Naive thymus-derived CD8-positive, alpha-beta T cell (primary cell): ENCODE results near the gene DGCR8. TPM values are rescaled to one million over a fixed set of nuclear protein-coding genes. Genes with fewer than 3 reads are reported as not detected.

Experiments used
- ATAC-seq, 2 donors: fragments of 150-1000 bp; cut with Tn5 transposase in 1 of 2; sonication (Bioruptor Pico), chemical (Tn5 transposase) in 1 of 2; 1 replicate in 1 of 2; 2 replicates in 1 of 2; pipeline ENCODE4 v1.10.0; 2021; ENCODE audit warnings: mild to moderate bottlenecking in 2 of 2, moderate library complexity in 2 of 2
- POLR2A ChIA-PET: fragments of 350-600 bp; sonication (Branson Sonifier 250); formaldehyde crosslinking; loops from one replicate; lab custom pipeline; 2021; ENCODE audit warnings: antibody characterized with exemption; lab: Charles Lee
- DNase-seq, 10 donors: peaks; one replicate each; pipeline versions ENCODE4 v3.0.0 to v3.0.0-alpha.2; 2020 to 2022
- H3K27ac Mint-ChIP-seq, 10 donors: one replicate each; pipeline ENCODE4 v1.8.0; 2020 to 2022; ENCODE audit warnings: mild to moderate bottlenecking in 10 of 10, mixed read lengths in 10 of 10, moderate library complexity in 4 of 10, inconsistent platforms in 1 of 10
- H3K27me3 Mint-ChIP-seq, 5 donors: one replicate each; pipeline ENCODE4 v1.8.0; 2021 to 2022; ENCODE audit warnings: mixed read lengths in 5 of 5
- H3K36me3 Mint-ChIP-seq, 3 donors: one replicate each; pipeline ENCODE4 v1.8.0; 2020 to 2022; ENCODE audit warnings: mixed read lengths in 3 of 3, mild to moderate bottlenecking in 2 of 3, inconsistent platforms in 1 of 3
- H3K4me1 Mint-ChIP-seq, 4 donors: one replicate each; pipeline ENCODE4 v1.8.0; 2021 to 2022; ENCODE audit warnings: mixed read lengths in 4 of 4
- H3K4me3 Mint-ChIP-seq, 10 donors: one replicate each; pipeline ENCODE4 v1.8.0; 2020 to 2022; ENCODE audit warnings: mild to moderate bottlenecking in 10 of 10, mixed read lengths in 10 of 10, moderate library complexity in 6 of 10, inconsistent platforms in 1 of 10
- H3K9me3 Mint-ChIP-seq, 9 donors: one replicate each; pipeline ENCODE4 v1.8.0; 2020 to 2022; ENCODE audit warnings: mixed read lengths in 9 of 9, mild to moderate bottlenecking in 3 of 9, inconsistent platforms in 1 of 9, moderate library complexity in 1 of 9
- polyA plus RNA-seq, 3 donors: library from polyadenylated mRNA; unstranded; fragments of 300-500 nt; fragmentation: Illumina TruSeq; gene quantifications; one replicate each; pipeline ENCODE4 v1.2.3, GENCODE V29; 2021
- total RNA-seq, 8 experiments: library from RNA in 2 of 8; stranded (reverse) in 2 of 8; gene quantifications; one replicate each; pipeline ENCODE4 v1.2.3 and lab custom pipeline; 2021 to 2026

The DGCR8 gene
- total and polyA plus RNA-seq, 5 experiments from 2014 or later, result 4.0 to 53.3 (median 6.0) TPM

GRCh38 chr22:20039683-20040325 lies 40.2 kb upstream of the DGCR8 start:
- POLR2A ChIA-PET, result no interaction called here
- Mint-ChIP-seq H3K4me3 (no peak overlapping the region), H3K4me1 (peaks cover 4 to 9% (median 8%) of the 10 kb centered on the region in 4 donors), H3K27ac (peak overlapping the region in 2 of 10 donors; percentile 18 to 30), H3K9me3 (no peaks in the 10 kb centered on the region), H3K27me3 (no peaks in the 10 kb centered on the region), H3K36me3 (peaks cover 0 to 55% (median 5%) of the 10 kb centered on the region in 3 donors)
- ATAC-seq (no peak), DNase-seq (no peak)

DNA sequence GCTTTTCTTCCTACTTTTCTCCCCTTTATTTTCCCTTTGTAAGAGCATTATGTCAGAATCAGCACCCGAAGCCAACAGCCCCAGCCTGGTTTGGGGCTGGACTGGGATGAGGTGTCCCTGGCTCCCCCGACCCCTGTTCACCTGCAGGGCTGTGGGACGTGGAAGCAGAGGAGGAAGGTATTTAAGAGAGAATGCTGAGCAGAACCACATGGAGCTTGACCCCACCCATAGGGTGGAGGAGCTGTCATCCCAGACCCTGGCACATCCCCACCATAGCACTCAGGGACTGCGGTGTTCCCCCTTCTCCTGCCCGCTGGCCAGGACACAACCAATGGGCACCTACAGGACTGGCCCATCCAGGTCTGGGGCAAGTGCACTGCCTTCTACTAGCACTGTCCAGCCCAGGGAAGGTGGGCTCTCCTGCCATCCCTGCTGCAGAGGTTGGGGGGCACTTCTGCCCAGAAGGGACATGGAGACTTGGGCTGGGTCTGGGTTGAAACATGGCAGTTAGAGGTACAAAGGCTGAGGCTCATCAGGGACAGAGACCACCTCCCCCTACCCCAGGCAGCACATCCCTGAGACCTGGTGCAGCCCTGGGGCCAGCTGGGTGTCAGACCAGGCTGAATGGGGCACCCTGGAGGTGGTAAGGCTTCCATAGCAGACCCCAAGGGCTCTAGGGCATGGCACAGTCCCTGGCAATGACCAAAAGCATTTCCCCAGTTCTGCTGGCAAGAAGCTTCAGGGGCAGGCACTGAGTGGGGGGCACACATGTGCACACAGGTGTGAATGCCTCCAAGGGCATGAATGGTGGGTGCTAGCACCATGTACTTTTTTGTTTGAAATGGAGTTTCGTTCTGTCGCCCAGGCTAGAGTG lies 39.5 kb upstream of the DGCR8 start:
- ATAC-seq (no peak), DNase-seq (no peak)
- H3K36me3 Mint-ChIP-seq, result peaks cover 0 to 57% (median 5%) of the 10 kb centered on the region in 3 donors
- H3K9me3 Mint-ChIP-seq, result no peaks in the 10 kb centered on the region
- no peak overlapping the region for H3K4me3 Mint-ChIP-seq
- H3K27me3 Mint-ChIP-seq, result no peaks in the 10 kb centered on the region
- POLR2A ChIA-PET, result no interaction called here
- H3K27ac Mint-ChIP-seq, result peak overlapping the region in 2 of 10 donors; percentile 26 to 30
- peaks cover 0 to 5% (median 2%) of the 10 kb centered on the region in 4 donors for H3K4me1 Mint-ChIP-seq

DNA sequence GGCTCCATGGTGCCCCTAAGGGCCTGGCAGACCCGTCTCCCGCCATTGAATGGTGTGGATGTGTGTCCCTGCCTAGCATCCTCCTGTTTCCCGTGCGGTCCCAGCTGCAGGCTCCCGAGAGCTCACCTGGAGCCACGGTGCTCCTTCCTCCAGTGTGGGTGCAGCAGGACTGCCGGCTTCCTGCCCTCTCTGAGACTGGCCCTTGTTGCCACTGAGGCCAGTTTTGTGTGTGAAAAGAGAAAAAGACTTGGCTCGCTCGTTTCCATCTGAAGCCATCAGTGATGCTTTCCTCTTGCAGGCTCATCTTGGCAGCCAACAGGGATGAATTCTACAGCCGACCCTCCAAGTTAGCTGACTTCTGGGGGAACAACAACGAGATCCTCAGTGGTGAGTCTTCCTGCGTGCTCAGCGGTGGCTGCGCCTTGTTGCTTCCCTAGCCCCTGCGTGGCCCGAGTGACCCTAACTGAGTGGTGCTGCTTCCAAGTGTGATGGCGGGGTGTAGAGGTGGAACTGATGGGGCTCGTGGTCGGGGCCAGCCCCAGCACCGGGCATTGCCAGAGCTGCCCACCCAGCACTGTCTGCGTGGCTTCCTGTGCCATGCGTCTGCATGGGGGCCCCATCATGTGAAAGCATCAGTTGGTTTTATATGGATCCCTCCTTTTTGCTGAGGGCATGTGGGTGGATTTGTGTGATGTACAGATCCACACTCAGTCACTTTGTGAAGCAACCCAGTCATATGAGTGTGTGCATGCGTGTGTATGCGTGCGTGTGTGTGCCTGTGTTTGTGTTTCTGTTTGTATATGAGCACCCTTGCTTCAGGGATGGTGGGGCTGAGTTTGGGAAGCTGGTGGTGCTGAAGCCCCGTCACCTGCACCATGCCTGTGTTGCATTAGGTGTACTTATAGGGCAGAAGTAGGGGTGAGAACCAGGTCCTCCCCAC lies 36.7 kb upstream of the DGCR8 start:
- DNase-seq (no peak), ATAC-seq (no peak)
- Mint-ChIP-seq H3K36me3 (peaks cover 4 to 61% (median 17%) of the 10 kb centered on the region in 3 donors), H3K27ac (peak overlapping the region in 1 of 10 donors; percentile 19), H3K9me3 (no peaks in the 10 kb centered on the region), H3K27me3 (no peaks in the 10 kb centered on the region), H3K4me3 (no peak overlapping the region), H3K4me1 (peaks cover 3 to 14% (median 9%) of the 10 kb centered on the region in 4 donors)
- POLR2A ChIA-PET, result no interaction called here

DNA sequence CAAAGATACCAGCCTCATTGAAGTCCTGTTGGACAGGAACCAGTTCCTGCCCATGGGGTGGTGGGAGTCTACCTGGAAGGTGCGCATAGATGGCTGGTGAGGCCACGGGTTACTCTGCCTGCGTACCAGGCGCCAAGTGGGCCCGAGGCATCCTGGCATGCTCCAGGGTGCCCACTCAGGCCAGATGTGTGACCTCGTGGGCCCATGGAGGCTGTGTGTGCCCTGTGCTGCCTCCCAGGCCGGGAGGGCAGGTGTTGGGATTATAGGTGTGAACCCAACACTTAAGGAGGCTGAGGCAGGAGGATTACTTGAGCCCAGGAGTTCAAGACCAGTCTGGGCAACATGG lies 36.1 kb upstream of the DGCR8 start:
- ATAC-seq, result no peak
- POLR2A ChIA-PET, result no interaction called here
- H3K4me3 Mint-ChIP-seq, result no peak overlapping the region
- H3K9me3 Mint-ChIP-seq, result no peaks in the 10 kb centered on the region
- peaks cover 3 to 15% (median 10%) of the 10 kb centered on the region in 4 donors for H3K4me1 Mint-ChIP-seq
- no peak for DNase-seq
- H3K27ac Mint-ChIP-seq, result peak overlapping the region in 1 of 10 donors; percentile 19
- peaks cover 6 to 68% (median 23%) of the 10 kb centered on the region in 3 donors for H3K36me3 Mint-ChIP-seq
- H3K27me3 Mint-ChIP-seq, result no peaks in the 10 kb centered on the region

DNA sequence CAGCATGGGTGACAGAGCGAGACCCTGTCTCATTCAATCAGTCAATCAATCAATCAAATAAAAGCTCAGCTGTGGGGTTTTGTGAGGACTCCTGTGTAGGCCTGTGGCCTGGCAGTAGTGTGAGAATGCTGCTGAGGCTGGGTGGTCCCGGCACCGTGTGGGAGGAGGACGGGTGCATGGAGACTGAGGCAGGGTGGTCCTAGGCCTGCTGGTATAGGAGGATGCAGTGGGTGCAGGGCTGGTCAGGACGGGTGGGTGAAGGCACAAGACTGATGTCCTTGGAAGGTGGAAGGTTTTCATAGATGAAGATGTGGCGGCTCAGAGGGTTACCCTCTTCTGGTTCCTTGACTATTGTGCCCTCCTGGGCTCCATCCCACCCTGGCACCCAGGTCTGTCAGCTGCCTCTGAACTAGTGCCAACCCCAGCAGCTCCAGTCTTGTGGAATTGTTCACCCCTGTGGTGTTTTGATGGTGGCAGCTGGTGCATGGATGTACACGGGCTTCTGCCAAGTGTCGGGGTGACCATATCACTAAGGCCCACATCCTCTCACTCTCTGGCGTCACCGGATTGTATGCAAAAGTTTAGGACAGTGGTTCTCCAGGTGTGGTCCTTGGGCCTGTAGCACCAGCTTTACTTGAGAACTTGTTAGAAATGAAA lies 35.4 kb upstream of the DGCR8 start:
- Mint-ChIP-seq H3K27ac (no peak overlapping the region), H3K4me1 (peaks cover 3 to 17% (median 12%) of the 10 kb centered on the region in 4 donors), H3K9me3 (no peaks in the 10 kb centered on the region), H3K4me3 (peak overlapping the region in 1 of 10 donors; percentile 20), H3K36me3 (peaks cover 6 to 69% (median 25%) of the 10 kb centered on the region in 3 donors), H3K27me3 (no peaks in the 10 kb centered on the region)
- POLR2A ChIA-PET, result no interaction called here
- ATAC-seq, result no peak
- DNase-seq, result no peak

DNA sequence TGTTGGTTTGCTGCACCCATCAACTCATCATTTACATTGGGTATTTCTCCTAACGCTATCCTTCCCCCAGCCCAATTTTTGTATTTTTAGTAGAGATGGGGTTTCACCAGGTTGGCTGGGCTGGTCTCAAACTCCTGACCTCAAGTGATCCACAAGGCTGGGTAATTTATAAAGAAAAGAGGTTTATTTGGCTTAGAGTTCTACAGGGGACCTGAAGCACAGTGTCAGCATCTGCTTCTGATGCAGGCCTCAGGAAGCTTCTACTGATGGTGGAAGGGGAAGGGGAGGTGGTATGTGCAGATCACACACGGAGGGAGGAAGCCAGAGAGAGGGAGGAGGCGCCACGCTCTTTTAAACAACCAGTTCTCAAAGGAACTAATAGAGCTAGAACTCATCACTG lies 33.3 kb upstream of the DGCR8 start:
- ATAC-seq, result no peak
- H3K9me3 Mint-ChIP-seq, result no peaks in the 10 kb centered on the region
- H3K27me3 Mint-ChIP-seq, result no peaks in the 10 kb centered on the region
- H3K36me3 Mint-ChIP-seq, result peaks cover 6 to 61% (median 27%) of the 10 kb centered on the region in 3 donors
- H3K4me1 Mint-ChIP-seq, result peaks cover 3 to 17% (median 13%) of the 10 kb centered on the region in 4 donors
- peak overlapping the region in 2 of 10 donors; percentile 7 to 68 for H3K27ac Mint-ChIP-seq
- POLR2A ChIA-PET, result interaction anchor here (0.8 kb wide), 1 partner anchor 21 kb away, joined by 6 read pairs; no protein-coding TSS in a partner anchor
- no peak overlapping the region for H3K4me3 Mint-ChIP-seq
- DNase-seq, result no peak

GRCh38 chr22:20051927-20052308 lies 28.1 kb upstream of the DGCR8 start:
- H3K36me3 Mint-ChIP-seq, result peaks cover 6 to 66% (median 24%) of the 10 kb centered on the region in 3 donors
- DNase-seq (no peak), ATAC-seq (no peak)
- no peak overlapping the region for H3K4me3 Mint-ChIP-seq
- no peaks in the 10 kb centered on the region for H3K9me3 Mint-ChIP-seq
- H3K4me1 Mint-ChIP-seq, result peaks cover under 1 to 7% (median 4%) of the 10 kb centered on the region in 4 donors
- H3K27ac Mint-ChIP-seq, result peak overlapping the region in 1 of 10 donors; percentile 52
- POLR2A ChIA-PET, result no interaction called here
- H3K27me3 Mint-ChIP-seq, result no peaks in the 10 kb centered on the region

DNA sequence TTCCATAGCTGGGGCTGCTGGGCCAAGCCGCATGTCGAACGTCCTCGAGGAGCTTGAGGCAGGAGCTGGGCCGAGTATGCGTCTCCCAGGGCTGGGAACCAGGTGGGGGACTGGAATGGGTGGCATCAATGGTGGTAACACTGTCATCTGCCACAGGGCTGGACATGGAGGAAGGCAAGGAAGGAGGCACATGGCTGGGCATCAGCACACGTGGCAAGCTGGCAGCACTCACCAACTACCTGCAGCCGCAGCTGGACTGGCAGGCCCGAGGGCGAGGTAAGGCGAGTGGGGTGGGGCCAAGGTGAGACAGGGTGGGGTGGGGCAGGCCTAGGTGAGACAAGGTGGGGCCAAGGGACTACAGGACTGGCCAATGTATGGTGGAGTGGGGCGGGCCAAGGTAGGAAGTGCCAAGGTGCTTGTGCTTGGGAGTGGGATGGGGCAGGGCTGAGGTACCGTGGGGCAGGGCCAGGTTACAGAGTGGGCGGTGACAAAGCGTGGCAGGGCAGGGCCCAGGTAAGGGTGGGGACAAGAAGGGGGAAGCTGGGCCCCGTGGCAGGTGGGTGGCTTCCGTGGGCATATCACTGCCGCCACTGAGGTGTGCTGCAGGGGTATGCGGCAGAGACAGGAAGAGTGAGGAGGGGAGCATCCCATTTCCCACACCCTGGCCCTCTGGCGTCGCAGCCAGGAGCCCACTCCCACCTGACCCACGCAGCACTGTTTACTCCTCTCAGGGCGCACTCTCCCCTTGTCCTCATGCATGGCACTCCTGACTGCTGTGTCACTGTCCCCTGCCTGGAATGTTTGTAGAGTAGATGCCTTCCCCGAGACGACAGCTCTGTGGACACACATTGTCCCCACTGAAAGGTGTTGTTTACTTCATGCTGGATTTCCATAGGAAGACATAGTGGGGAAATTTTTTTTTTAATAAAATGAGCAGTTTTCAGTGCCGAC lies 27.5 kb upstream of the DGCR8 start:
- H3K27ac Mint-ChIP-seq, result peak overlapping the region in 1 of 10 donors; percentile 52
- no peak for DNase-seq
- H3K4me3 Mint-ChIP-seq, result no peak overlapping the region
- H3K36me3 Mint-ChIP-seq, result peaks cover 6 to 65% (median 22%) of the 10 kb centered on the region in 3 donors
- no peak for ATAC-seq
- peaks cover 0 to 6% (median 3%) of the 10 kb centered on the region in 4 donors for H3K4me1 Mint-ChIP-seq
- POLR2A ChIA-PET, result no interaction called here
- no peaks in the 10 kb centered on the region for H3K9me3 Mint-ChIP-seq
- H3K27me3 Mint-ChIP-seq, result no peaks in the 10 kb centered on the region

GRCh38 chr22:20053407-20054033 lies 26.5 kb upstream of the DGCR8 start:
- POLR2A ChIA-PET, result interaction anchor here (0.6 kb wide), 1 partner anchor 14 kb away, joined by 5 read pairs; no protein-coding TSS in a partner anchor
- Mint-ChIP-seq H3K36me3 (peaks cover 0 to 65% (median 14%) of the 10 kb centered on the region in 3 donors), H3K9me3 (no peaks in the 10 kb centered on the region)

DNA sequence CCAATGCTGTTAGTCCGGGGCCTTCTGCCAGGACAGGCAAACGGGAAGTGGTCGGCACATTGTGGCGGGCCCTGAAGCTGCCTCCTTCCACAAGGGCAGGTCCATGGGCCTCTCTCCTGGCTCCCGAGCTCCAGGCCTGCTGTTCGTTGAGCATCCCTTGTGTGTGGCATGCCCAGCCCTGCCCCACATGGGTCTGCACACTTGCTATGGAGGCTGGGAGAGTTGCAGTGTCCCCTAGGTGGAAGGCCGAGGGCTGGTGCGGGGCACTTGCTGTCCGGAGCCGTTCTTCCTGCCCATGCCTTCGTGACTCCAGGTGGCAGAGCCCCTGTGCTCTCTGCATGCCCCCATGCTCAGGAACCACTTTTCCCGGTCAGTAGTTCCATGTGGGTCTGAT lies 26.0 kb upstream of the DGCR8 start:
- POLR2A ChIA-PET, result interaction anchor here (0.6 kb wide), 1 partner anchor 13 kb away, joined by 5 read pairs; no protein-coding TSS in a partner anchor
- Mint-ChIP-seq H3K27ac (no peak overlapping the region), H3K4me1 (peaks cover 1 to 5% (median 4%) of the 10 kb centered on the region in 4 donors), H3K4me3 (no peak overlapping the region), H3K27me3 (no peaks in the 10 kb centered on the region), H3K9me3 (no peaks in the 10 kb centered on the region), H3K36me3 (peaks cover 0 to 64% (median 10%) of the 10 kb centered on the region in 3 donors)
- ATAC-seq (no peak), DNase-seq (no peak)

More at GRCh38 chr22:20053407-20054033, 26.5 kb upstream of the DGCR8 start:
- H3K4me3 Mint-ChIP-seq, result no peak overlapping the region
- peak overlapping the region in 1 of 10 donors; percentile 22 for H3K27ac Mint-ChIP-seq
- H3K27me3 Mint-ChIP-seq, result no peaks in the 10 kb centered on the region
- H3K4me1 Mint-ChIP-seq, result peaks cover under 1 to 6% (median 2%) of the 10 kb centered on the region in 4 donors
- DNase-seq, result no peak
- ATAC-seq, result no peak
